Superior temporal gyrus (tissue), 1 donor: ENCODE measurements around the gene ZNF436.
"Not testable (repeated sequence)": the region's sequence is repeated elsewhere in the genome, so short reads cannot be mapped to it uniquely, and the experiment has no call there.

ENCODE experiments used
- DNase-seq: peaks from one replicate; pipeline ENCODE4 v3.0.0-alpha.2; 2016; ENCODE audit errors: extremely low spot score

ZNF436 gene

DNA sequence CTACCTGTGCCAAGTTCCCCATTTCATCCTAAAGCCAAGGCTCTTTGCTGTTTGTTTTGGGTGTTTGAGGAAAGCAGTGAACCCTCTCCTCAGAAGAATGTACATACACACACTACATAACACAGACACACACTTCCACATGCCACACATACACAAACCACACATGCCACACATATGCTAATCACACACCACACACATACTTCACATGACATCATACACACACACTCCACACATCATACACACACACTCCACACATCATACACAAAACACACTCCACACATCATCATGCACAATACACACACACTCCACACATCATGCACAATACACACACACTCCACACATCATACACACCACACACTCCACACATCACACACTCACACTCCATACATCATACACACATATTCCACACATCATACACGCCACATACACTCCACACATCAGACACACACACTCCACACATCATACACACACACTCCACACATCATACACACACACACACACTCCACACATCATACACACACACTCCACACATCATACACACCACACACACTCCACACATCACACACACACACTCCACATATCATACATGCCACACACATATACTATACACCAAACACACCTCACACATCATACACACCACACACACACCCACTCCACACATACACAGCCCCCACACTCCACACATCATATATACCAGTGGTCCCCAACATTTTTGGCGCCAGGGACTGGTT is 22.7 kb upstream of the ZNF436 start:
- no peak for DNase-seq

- no peak for DNase-seq
Measured at GRCh38 chr1:23389837-23390321, 20.2 kb upstream of the ZNF436 start.

- DNase-seq: no peak
Measured at GRCh38 chr1:23387494-23387893, 17.9 kb upstream of the ZNF436 start.

- DNase-seq: no peak
Measured at GRCh38 chr1:23385119-23385621, 15.5 kb upstream of the ZNF436 start.

GRCh38 chr1:23384312-23385058 is 14.8 kb upstream of the ZNF436 start:
- DNase-seq: no peak

DNA sequence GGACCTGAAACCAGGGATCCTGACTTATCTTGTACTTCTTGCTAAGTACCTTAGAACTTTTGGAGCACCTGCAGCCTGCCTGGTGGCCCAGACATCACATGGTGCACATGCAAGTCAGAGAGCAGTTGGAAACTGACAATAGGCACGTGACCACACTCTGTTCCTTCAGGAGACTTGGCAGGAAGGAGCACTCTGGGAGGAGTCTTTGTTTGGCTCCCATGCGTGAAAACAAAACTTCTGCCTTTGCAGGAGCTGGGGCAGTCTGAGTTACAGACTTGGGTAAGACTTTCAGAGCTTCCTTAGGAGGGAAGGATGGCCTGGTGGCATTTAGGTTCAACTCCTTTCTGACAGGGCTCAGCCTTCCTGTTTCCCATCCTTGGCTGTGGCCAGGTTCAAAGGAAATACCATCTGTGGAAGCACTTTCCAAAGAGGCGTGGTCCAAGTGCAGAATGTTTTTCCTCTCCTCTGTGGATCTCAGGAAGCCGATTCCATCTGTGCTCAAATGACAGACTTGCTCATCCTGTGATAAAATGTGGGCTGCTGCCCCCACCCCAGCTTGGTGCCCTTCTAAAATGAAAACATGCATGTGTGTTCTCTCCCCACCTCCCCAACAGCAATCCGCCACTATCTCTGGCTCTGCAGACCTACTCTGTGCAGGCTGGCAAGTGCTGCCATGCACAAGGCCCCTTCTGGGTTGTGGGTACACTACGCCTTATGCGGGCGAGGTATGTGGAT is 14.1 kb upstream of the ZNF436 start:
- no peak for DNase-seq

- no peak for DNase-seq
Measured at GRCh38 chr1:23381233-23381885, 11.7 kb upstream of the ZNF436 start.

GRCh38 chr1:23380719-23381118 is 11.1 kb upstream of the ZNF436 start:
- DNase-seq: no peak

DNA sequence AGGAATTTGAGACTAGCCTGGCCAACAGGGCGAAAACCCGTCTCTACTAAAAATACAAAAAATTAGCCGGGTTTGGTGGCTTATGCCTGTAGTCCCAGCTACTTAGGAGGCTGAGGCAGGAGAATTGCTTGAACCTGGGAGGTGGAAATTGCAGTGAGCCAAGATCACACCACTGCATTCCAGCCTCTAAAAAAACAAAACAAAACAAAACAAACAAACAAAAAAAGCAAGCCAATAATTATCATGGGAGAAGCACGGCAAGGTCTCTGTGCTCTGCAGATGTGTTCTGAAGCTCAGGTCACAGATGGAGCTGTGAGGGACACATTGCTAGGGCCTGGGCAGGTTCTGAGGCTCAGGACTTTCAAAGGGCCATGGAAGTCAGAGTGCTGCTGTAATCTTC is 10.6 kb upstream of the ZNF436 start:
- DNase-seq: not testable (repeated sequence)

- DNase-seq: no peak
Measured at GRCh38 chr1:23376890-23377811, 7.5 kb upstream of the ZNF436 start.

GRCh38 chr1:23374079-23374735 is 4.6 kb upstream of the ZNF436 start:
- not testable (repeated sequence) for DNase-seq

- no peak for DNase-seq
Measured at GRCh38 chr1:23371987-23372880, 2.6 kb upstream of the ZNF436 start.

GRCh38 chr1:23370709-23371584 is 1.3 kb upstream of the ZNF436 start:
- DNase-seq: no peak

- no peak for DNase-seq
Measured at GRCh38 chr1:23370330-23370708, 683 bp upstream of the ZNF436 start.

- peak; percentile 93 for DNase-seq
Measured at GRCh38 chr1:23368562-23369334, 888 bp downstream of the ZNF436 start.

DNA sequence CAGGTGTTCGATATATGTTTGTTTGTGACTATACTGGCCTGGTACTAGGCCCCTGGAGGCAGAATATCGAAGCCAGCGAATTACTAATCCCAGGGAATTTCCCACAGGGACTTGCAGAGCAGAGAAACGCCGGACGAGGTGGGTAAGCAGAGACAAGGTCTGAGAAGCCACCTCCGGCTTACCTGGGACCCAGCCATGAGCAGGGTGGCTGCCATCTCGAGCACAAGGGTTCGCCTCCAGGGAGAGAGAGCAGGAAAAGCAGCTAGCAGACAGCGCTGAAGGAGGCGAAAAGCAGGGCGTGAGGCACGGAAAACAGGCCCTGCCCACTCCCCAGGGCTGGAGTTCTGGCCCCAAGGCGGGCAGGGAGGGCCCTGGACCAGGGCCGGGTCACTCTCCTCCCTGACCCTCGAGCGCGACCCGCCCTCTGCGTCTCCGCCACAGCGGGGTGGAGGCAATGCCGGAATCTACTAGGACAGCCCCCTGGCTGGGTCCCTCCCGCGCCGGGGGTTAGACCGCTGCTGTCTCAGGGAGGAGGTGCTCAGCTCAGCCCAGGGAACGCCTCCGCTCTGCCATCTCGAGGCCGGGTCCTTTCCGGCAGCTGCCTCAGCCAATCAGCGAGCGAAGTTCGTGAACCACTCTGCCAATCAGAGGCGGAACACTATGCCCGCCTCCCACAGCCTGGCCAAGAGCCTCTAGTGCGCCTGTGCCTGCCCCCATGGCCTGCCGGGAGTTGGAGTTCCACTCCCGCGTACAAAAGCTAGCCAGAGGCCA is 1.7 kb downstream of the ZNF436 start:
- peak; percentile 100 for DNase-seq

DNA sequence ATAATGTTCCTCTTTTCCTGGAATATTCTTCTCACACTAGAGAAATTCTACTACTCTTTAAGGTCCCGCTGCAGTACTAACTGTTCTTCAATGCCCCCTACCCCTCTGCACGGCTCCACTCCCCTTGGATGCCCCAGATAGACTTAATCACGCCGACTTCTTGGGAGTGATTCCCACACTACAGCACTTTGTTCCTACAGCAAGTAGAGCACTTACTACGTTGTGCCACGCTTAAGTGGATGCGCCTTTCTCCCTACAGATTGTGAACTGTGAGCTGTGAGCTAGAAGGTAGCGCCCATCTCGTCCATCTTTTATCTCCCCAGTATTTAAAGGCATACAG is 2.2 kb downstream of the ZNF436 start:
- DNase-seq: no peak
